H1 (cell line): ENCODE results near the gene MEGF11. TPM values are rescaled to one million over a fixed set of nuclear protein-coding genes. Genes with fewer than 3 reads are reported as not detected.

Experiments
- CTCF ChIA-PET: fragments of 300-600 bp; sonication (Branson Sonifier 250); formaldehyde crosslinking; loops from one replicate; lab custom pipeline; 2021; ENCODE audit not compliant: partially characterized antibody; lab: Charles Lee
- POLR2A ChIA-PET: fragments of 300-600 bp; sonication (Branson Sonifier 250); formaldehyde crosslinking; loops from one replicate; lab custom pipeline; 2021; ENCODE audit warnings: inconsistent platforms; ENCODE audit not compliant: partially characterized antibody; lab: Charles Lee
- DNase-seq, 2 experiments: peaks; one replicate each; pipeline versions ENCODE4 v3.0.0 to v3.0.0-alpha.2; 2010 to 2022; ENCODE audit warnings: low spot score in 2 of 2, low read depth in 1 of 2, mixed read lengths in 1 of 2
- FAIRE-seq: peaks from 2 replicates; lab custom pipeline; 2011; peaks lifted over from hg19 to GRCh38; lab: Jason Lieb, UNC
- H2AFZ ChIP-seq: 2 replicates; pipeline ENCODE4 v1.8.1; 2012; ENCODE audit warnings: low read length, inconsistent platforms
- H2AK5ac ChIP-seq: 2 replicates; pipeline ENCODE4 v1.6.1; 2013; ENCODE audit warnings: low read depth, low read length
- H2BK120ac ChIP-seq: replicated peaks from 2 replicates; pipeline ENCODE3; 2013; ENCODE audit warnings: low read depth, low read length, inconsistent platforms
- H2BK12ac ChIP-seq: 2 replicates; pipeline ENCODE4 v1.6.1; 2013; ENCODE audit warnings: low read depth, low read length
- H2BK15ac ChIP-seq: 2 replicates; pipeline ENCODE4 v1.6.1; 2013; ENCODE audit warnings: low read length
- H2BK20ac ChIP-seq: 2 replicates; pipeline ENCODE4 v1.6.1; 2013; ENCODE audit warnings: low read length
- H2BK5ac ChIP-seq: 2 replicates; pipeline ENCODE4 v1.6.1; 2013; ENCODE audit warnings: low read depth, low read length
- H3K14ac ChIP-seq: 2 replicates; pipeline ENCODE4 v1.6.1; 2013; ENCODE audit warnings: inconsistent platforms; ENCODE audit not compliant: insufficient read length
- H3K18ac ChIP-seq: 2 replicates; pipeline ENCODE4 v1.6.1; 2013; ENCODE audit warnings: low read length; ENCODE audit errors: extremely low read depth
- H3K23ac ChIP-seq: 2 replicates; pipeline ENCODE4 v1.6.1; 2013; ENCODE audit warnings: inconsistent platforms; ENCODE audit not compliant: insufficient read length
- H3K23me2 ChIP-seq: 2 replicates; pipeline ENCODE4 v1.6.1; 2013; ENCODE audit warnings: low read depth, low read length
- H3K27ac ChIP-seq: 2 replicates; pipeline ENCODE4 v1.6.1; 2011; ENCODE audit warnings: low read depth, low read length, inconsistent platforms
- H3K27me3 ChIP-seq, 4 experiments: replicated peaks in 1 of 4; 1 replicate in 1 of 4; 2 replicates in 3 of 4; pipeline versions ENCODE4 v1.6.1 to v1.8.1; 2011 to 2013; ENCODE audit warnings: low read length in 3 of 4, mild to moderate bottlenecking in 3 of 4, inconsistent platforms in 2 of 4, mixed read lengths in 2 of 4, moderate library complexity in 1 of 4; ENCODE audit not compliant: control insufficient read depth in 3 of 4, insufficient read depth in 3 of 4; ENCODE audit errors: extremely low read depth in 1 of 4
- H3K36me3 ChIP-seq, 4 experiments: 2 replicates each; pipeline versions ENCODE4 v1.6.1 to v1.8.1; 2011 to 2013; ENCODE audit warnings: mild to moderate bottlenecking in 4 of 4, low read length in 3 of 4, moderate library complexity in 2 of 4, control low read depth in 1 of 4, inconsistent platforms in 1 of 4; ENCODE audit not compliant: insufficient read depth in 4 of 4, control insufficient read depth in 2 of 4
- H3K4ac ChIP-seq: replicated peaks from 2 replicates; pipeline ENCODE3; 2013; ENCODE audit warnings: low read length, low read depth, mixed read lengths, inconsistent platforms; ENCODE audit not compliant: insufficient read length
- H3K4me1 ChIP-seq, 4 experiments: replicated peaks in 1 of 4; 1 replicate in 1 of 4; 2 replicates in 3 of 4; pipeline versions ENCODE4 v1.6.1 to v1.8.1; 2011 to 2013; ENCODE audit warnings: low read length in 3 of 4, inconsistent platforms in 2 of 4, mixed read lengths in 1 of 4; ENCODE audit not compliant: insufficient read depth in 4 of 4, control insufficient read depth in 3 of 4
- H3K4me2 ChIP-seq, 2 experiments: 2 replicates each; pipeline versions ENCODE4 v1.6.1 to v1.8.1; 2011 to 2013; ENCODE audit warnings: low read depth in 2 of 2, low read length in 2 of 2, control low read depth in 1 of 2, inconsistent platforms in 1 of 2, mild to moderate bottlenecking in 1 of 2; ENCODE audit not compliant: insufficient read depth in 1 of 2
- H3K4me3 ChIP-seq, 4 experiments: fragments of 200-600, 300-600 bp in 1 of 4; sonication (generic), shearing (Covaris generic), sonication (Bioruptor Twin) in 1 of 4; 2 replicates each; pipeline versions ENCODE4 v1.5.1 to v1.8.1; 2011 to 2016; ENCODE audit warnings: low read length in 4 of 4, low read depth in 3 of 4, control low read depth in 2 of 4, inconsistent platforms in 2 of 4, mild to moderate bottlenecking in 2 of 4, mixed read lengths in 1 of 4, moderate library complexity in 1 of 4; ENCODE audit not compliant: insufficient read depth in 2 of 4; ENCODE audit errors: extremely low read depth in 1 of 4
- H3K56ac ChIP-seq: replicated peaks from 2 replicates; pipeline ENCODE3; 2013; ENCODE audit warnings: low read depth, mild to moderate bottlenecking, mixed read lengths, low read length, inconsistent platforms; ENCODE audit not compliant: insufficient read length
- H3K79me1 ChIP-seq: 2 replicates; pipeline ENCODE4 v1.6.1; 2013; ENCODE audit warnings: low read depth, low read length, control low read depth
- H3K79me2 ChIP-seq, 2 experiments: 2 replicates each; pipeline versions ENCODE4 v1.6.1 to v1.8.1; 2012 to 2013; ENCODE audit warnings: low read length in 2 of 2, mild to moderate bottlenecking in 2 of 2, inconsistent platforms in 1 of 2; ENCODE audit not compliant: insufficient read depth in 2 of 2, control insufficient read depth in 1 of 2
- H3K9ac ChIP-seq, 4 experiments: replicated peaks in 1 of 4; 1 replicate in 1 of 4; 2 replicates in 3 of 4; pipeline versions ENCODE4 v1.6.1 to v1.8.1; 2011 to 2013; ENCODE audit warnings: low read depth in 3 of 4, low read length in 3 of 4, control low read depth in 2 of 4, mild to moderate bottlenecking in 2 of 4, moderate library complexity in 2 of 4, inconsistent platforms in 1 of 4; ENCODE audit errors: extremely low read depth in 1 of 4
- H3K9me3 ChIP-seq, 2 experiments: 2 replicates each; pipeline versions ENCODE4 v1.6.1 to v1.8.1; 2012 to 2013; ENCODE audit warnings: mild to moderate bottlenecking in 2 of 2, moderate library complexity in 2 of 2, control low read depth in 1 of 2, inconsistent platforms in 1 of 2, low read depth in 1 of 2, low read length in 1 of 2, mixed read lengths in 1 of 2; ENCODE audit not compliant: insufficient read depth in 2 of 2
- H4K20me1 ChIP-seq, 2 experiments: replicated peaks in 1 of 2; 2 replicates each; pipeline versions ENCODE3 to v1.8.1; 2011 to 2013; ENCODE audit warnings: inconsistent platforms in 2 of 2, low read length in 2 of 2, mild to moderate bottlenecking in 1 of 2; ENCODE audit not compliant: insufficient read depth in 2 of 2, control insufficient read depth in 1 of 2
- H4K5ac ChIP-seq: 2 replicates; pipeline ENCODE4 v1.6.1; 2013; ENCODE audit warnings: low read length, low read depth, mixed read lengths, inconsistent platforms; ENCODE audit not compliant: insufficient read length
- H4K8ac ChIP-seq: 2 replicates; pipeline ENCODE4 v1.8.0; 2013; ENCODE audit warnings: mild to moderate bottlenecking, moderate library complexity, low read length, inconsistent platforms; ENCODE audit not compliant: insufficient read depth; ENCODE audit errors: extremely low read depth
- H4K91ac ChIP-seq: replicated peaks from 2 replicates; pipeline ENCODE3; 2013; ENCODE audit warnings: low read length, mixed read lengths, inconsistent platforms; ENCODE audit not compliant: insufficient read length
- BACH1 ChIP-seq: IDR thresholded peaks from 2 replicates; pipeline ENCODE4 v1.6.1; 2012; ENCODE audit warnings: low read length, improper control_type of control experiment
- HDAC6 ChIP-seq: IDR thresholded peaks from one replicate; pipeline ENCODE4 v1.7.1; 2012; ENCODE audit warnings: low read depth, mild to moderate bottlenecking, inconsistent platforms, low read length, moderate library complexity
- PHF8 ChIP-seq: fragments of 200-600 bp; sonication (generic); conservative IDR thresholded peaks from 2 replicates; pipeline ENCODE4 v1.7.1; 2012; ENCODE audit warnings: low read depth, mild to moderate bottlenecking, inconsistent platforms, low read length, moderate library complexity
- RAD21 ChIP-seq, 2 experiments: IDR thresholded peaks in 1 of 2; conservative IDR thresholded peaks in 1 of 2; 2 replicates each; pipeline ENCODE4 v1.6.1; 2011; ENCODE audit warnings: low read depth in 2 of 2, low read length in 2 of 2, improper control_type of control experiment in 1 of 2, inconsistent platforms in 1 of 2, mild to moderate bottlenecking in 1 of 2, moderate library complexity in 1 of 2
- SIN3A ChIP-seq, 2 experiments: IDR thresholded peaks in 1 of 2; conservative IDR thresholded peaks in 1 of 2; 2 replicates each; pipeline ENCODE4 v1.6.1; 2011 to 2012; ENCODE audit warnings: low read length in 2 of 2, improper control_type of control experiment in 1 of 2, low read depth in 1 of 2, mild to moderate bottlenecking in 1 of 2
- TCF12 ChIP-seq: IDR thresholded peaks from 2 replicates; pipeline ENCODE4 v1.6.1; 2011; ENCODE audit warnings: low read depth, mild to moderate bottlenecking, low read length
- WGBS, 2 experiments: shearing (Covaris generic) in 1 of 2; methylation state at CpG; one replicate each; pipeline versions ENCODE4 v1.1.6 to v1.1.7; 2013 to 2015; ENCODE audit warnings: low lambda C conversion rate in 2 of 2, mixed read lengths in 2 of 2, inconsistent platforms in 1 of 2, low coverage in 1 of 2, missing lambda C conversion rate in 1 of 2; ENCODE audit not compliant: insufficient replicate concordance in 2 of 2, insufficient coverage in 1 of 2, insufficient read length in 1 of 2; ENCODE audit errors: extremely low coverage in 1 of 2, missing lambda C conversion rate in 1 of 2; 5-methylcytosine and 5-hydroxymethylcytosine counted together
- polyA plus RNA-seq, 7 experiments: library from polyadenylated mRNA; depleted of rRNA in 3 of 7; stranded (reverse) in 5 of 7; unstranded in 2 of 7; fragments of >200 nt in 5 of 7; fragments of 200-250 nt in 2 of 7; gene quantifications; 1 replicate in 5 of 7; 2 replicates in 1 of 7; 4 replicates in 1 of 7; pipeline versions ENCODE4 v1.2.1 to v1.2.3, GENCODE V29; 2011 to 2013; ENCODE audit warnings: missing spikeins in 2 of 7, mixed read lengths in 2 of 7
- total RNA-seq: library from RNA; stranded (reverse); fragmentation: NEBNext Ultra II Directional; extraction: Animal tissue kit (Norgen Biotek cat#: 25700); gene quantifications from 2 replicates; pipeline ENCODE4 v1.2.1, GENCODE V29; 2021

The MEGF11 gene
- total and polyA plus RNA-seq, 2 of the 8 experiments (the other 6 are each of a cell fraction or from before 2014, with no cell fraction given) = 4.4 to 4.8 TPM

- H2BK12ac ChIP-seq = no peak overlapping the region
- H2AK5ac ChIP-seq = no peak overlapping the region
- no peak overlapping the region for H4K91ac ChIP-seq
- H3K4ac ChIP-seq = no peak overlapping the region
- no peak for FAIRE-seq
- no peaks in the 10 kb centered on the region for H3K9me3 ChIP-seq
- H2BK15ac ChIP-seq = no peak overlapping the region
- H3K79me2 ChIP-seq = no peaks in the 10 kb centered on the region
- H3K23me2 ChIP-seq = no peaks in the 10 kb centered on the region; the same call in 1 of the 2 replicates
- no peak for TF ChIP-seq PHF8
- no peak for TF ChIP-seq RAD21 (IDR thresholded peaks at IDR 0.05 in 1 of 2, conservative IDR thresholded peaks at IDR 0.05 in 1 of 2; ENCODE audit: low read depth in 2 of 2, low read length in 2 of 2)
- no peak for TF ChIP-seq SIN3A (conservative IDR thresholded peaks at IDR 0.05 in 1 of 2, IDR thresholded peaks at IDR 0.05 in 1 of 2; ENCODE audit: low read depth in 1 of 2, low read length in 2 of 2)
- TF ChIP-seq TCF12 = no peak
- no peak for TF ChIP-seq HDAC6
- no peak for TF ChIP-seq BACH1
- TF ChIP-seq, all 59 proteins: peak for 0
- H3K36me3 ChIP-seq = no peaks in the 10 kb centered on the region
- no peak overlapping the region for H3K4me3 ChIP-seq
- H3K4me1 ChIP-seq = no peaks in the 10 kb centered on the region
- no peak overlapping the region for H3K18ac ChIP-seq
- no peak overlapping the region for H3K23ac ChIP-seq
- no peaks in the 10 kb centered on the region for H3K27me3 ChIP-seq
- 98% methylated on average over 7 of the region's 7 CpGs; no CpG with 5 or more reads in 1 of the 2 experiments for WGBS, 2 experiments
- no peak overlapping the region for H4K8ac ChIP-seq
- no peak overlapping the region for H4K5ac ChIP-seq
- no peaks in the 10 kb centered on the region for H3K79me1 ChIP-seq
- H2BK20ac ChIP-seq = no peak overlapping the region
- H3K27ac ChIP-seq = no peak overlapping the region
- H2BK5ac ChIP-seq = no peak overlapping the region
- no peak overlapping the region for H2BK120ac ChIP-seq
- no peak overlapping the region for H3K9ac ChIP-seq
- DNase-seq = no peak
- no peak overlapping the region for H3K56ac ChIP-seq
- H3K14ac ChIP-seq = no peak overlapping the region
- H4K20me1 ChIP-seq = no peaks in the 10 kb centered on the region
- no peak overlapping the region for H3K4me2 ChIP-seq
- H2AFZ ChIP-seq = no peak overlapping the region
- POLR2A ChIA-PET = no interaction called here
- CTCF ChIA-PET = interaction anchor here (0.7 to 1.5 kb wide), 3 partner anchors 8 to 71 kb away, joined by 3 to 7 read pairs (median 3); no protein-coding TSS in a partner anchor
Measured at GRCh38 chr15:66151809-66152208, 101.7 kb downstream of the MEGF11 start.
